OCI-LY1 (cell line): ENCODE measurements around the gene RNF212.

ENCODE experiments used
- H2AFZ ChIP-seq: fragments of 200-600 bp; sonication (generic), shearing (Covaris generic); 2 replicates; pipeline ENCODE4 v1.6.0; 2014; ENCODE audit warnings: antibody characterized with exemption, mild to moderate bottlenecking, low read length
- H3F3A ChIP-seq: fragments of 200-600 bp; sonication (generic), shearing (Covaris generic); 2 replicates; pipeline ENCODE4 v1.6.0; 2014; ENCODE audit warnings: mild to moderate bottlenecking, antibody characterized with exemption, low read length, moderate library complexity; ENCODE audit not compliant: insufficient read depth
- H3K27ac ChIP-seq: fragments of 200-600 bp; sonication (generic); 2 replicates; pipeline ENCODE4 v1.5.1; 2014; ENCODE audit warnings: low read length, mixed run types, mild to moderate bottlenecking, low read depth; ENCODE audit not compliant: poor library complexity, severe bottlenecking
- H3K27me3 ChIP-seq: fragments of 200-600 bp; sonication (generic); 2 replicates; pipeline ENCODE4 v1.6.0; 2014; ENCODE audit warnings: antibody characterized with exemption, mild to moderate bottlenecking, low read length, moderate library complexity; ENCODE audit not compliant: insufficient read depth
- H3K36me3 ChIP-seq: fragments of 200-600 bp; sonication (generic); 2 replicates; pipeline ENCODE4 v1.6.1; 2014; ENCODE audit warnings: mild to moderate bottlenecking, antibody characterized with exemption, low read length, moderate library complexity, mixed read lengths; ENCODE audit not compliant: insufficient read depth
- H3K4me1 ChIP-seq: fragments of 200-600 bp; sonication (generic); 2 replicates; pipeline ENCODE4 v1.5.1; 2014; ENCODE audit warnings: mild to moderate bottlenecking, low read length, moderate library complexity; ENCODE audit not compliant: insufficient read depth, severe bottlenecking
- H3K4me2 ChIP-seq: fragments of 200-600 bp; sonication (generic), shearing (Covaris generic); 2 replicates; pipeline ENCODE4 v1.6.1; 2014; ENCODE audit warnings: low read length
- H3K4me3 ChIP-seq: fragments of 200-600 bp; sonication (generic); 2 replicates; pipeline ENCODE4 v1.5.1; 2014; ENCODE audit warnings: low read length, low read depth, mild to moderate bottlenecking, mixed read lengths; ENCODE audit not compliant: poor library complexity, severe bottlenecking
- H3K79me2 ChIP-seq: fragments of 200-600 bp; shearing (Covaris generic); 2 replicates; pipeline ENCODE4 v1.6.1; 2016; ENCODE audit warnings: mixed run types, low read length, mixed read lengths; ENCODE audit not compliant: insufficient read depth
- H3K9ac ChIP-seq: fragments of 200-600 bp; sonication (generic), shearing (Covaris generic); 2 replicates; pipeline ENCODE4 v1.6.1; 2014; ENCODE audit warnings: mild to moderate bottlenecking, low read length, mixed read lengths
- H3K9me2 ChIP-seq: fragments of 200-600 bp; sonication (generic), shearing (Covaris generic); 2 replicates; pipeline ENCODE4 v1.6.1; 2014; ENCODE audit warnings: low read depth, mild to moderate bottlenecking, low read length, mixed read lengths
- H3K9me3 ChIP-seq: fragments of 200-600 bp; shearing (Covaris generic); 2 replicates; pipeline ENCODE4 v1.6.1; 2014; ENCODE audit warnings: low read length, mixed read lengths
- H4K20me1 ChIP-seq: fragments of 200-600 bp; sonication (generic), shearing (Covaris generic); 2 replicates; pipeline ENCODE4 v1.6.0; 2016; ENCODE audit warnings: mild to moderate bottlenecking, low read length; ENCODE audit not compliant: insufficient read depth
- CTCF ChIP-seq: fragments of 200-600 bp; sonication (generic), shearing (Covaris generic); IDR thresholded peaks from 2 replicates; pipeline ENCODE4 v1.5.1; 2017; ENCODE audit warnings: mild to moderate bottlenecking, antibody characterized with exemption, low read length, moderate library complexity, mixed read lengths
- EZH2 ChIP-seq: fragments of 200-600 bp; sonication (generic), shearing (Covaris generic); IDR thresholded peaks from 2 replicates; pipeline ENCODE4 v1.8.0; 2017; ENCODE audit warnings: borderline replicate concordance, mixed run types, mild to moderate bottlenecking, antibody characterized with exemption, low read length, moderate library complexity, mixed read lengths

The RNF212 gene

GRCh38 chr4:1105067-1105466 is 8.3 kb downstream of the RNF212 start:
- Histone ChIP-seq H3K9me2 (no peaks in the 10 kb centered on the region), H3K79me2 (no peaks in the 10 kb centered on the region), H3K36me3 (no peaks in the 10 kb centered on the region), H3K4me2 (no peak overlapping the region), H3F3A (no peaks in the 10 kb centered on the region), H3K4me3 (no peak overlapping the region), H3K27ac (no peak overlapping the region), H3K27me3 (no peaks in the 10 kb centered on the region), H3K9ac (no peak overlapping the region), H3K4me1 (no peaks in the 10 kb centered on the region), H2AFZ (no peak overlapping the region), H4K20me1 (no peaks in the 10 kb centered on the region), H3K9me3 (no peaks in the 10 kb centered on the region)
- TF ChIP-seq EZH2 (no peak), CTCF (no peak)

- TF ChIP-seq EZH2 (no peak), CTCF (no peak)
- H2AFZ ChIP-seq = no peak overlapping the region
- no peak overlapping the region for H3K27ac ChIP-seq
- H3K4me2 ChIP-seq = no peak overlapping the region
- no peaks in the 10 kb centered on the region for H3K27me3 ChIP-seq
- H3K4me3 ChIP-seq = no peak overlapping the region
- H3K9me3 ChIP-seq = no peaks in the 10 kb centered on the region
- no peaks in the 10 kb centered on the region for H4K20me1 ChIP-seq
- no peaks in the 10 kb centered on the region for H3K9me2 ChIP-seq
- no peaks in the 10 kb centered on the region for H3K36me3 ChIP-seq
- no peaks in the 10 kb centered on the region for H3F3A ChIP-seq
- H3K4me1 ChIP-seq = no peaks in the 10 kb centered on the region
- no peak overlapping the region for H3K9ac ChIP-seq
- H3K79me2 ChIP-seq = no peaks in the 10 kb centered on the region
Measured at GRCh38 chr4:1104647-1105046, 8.7 kb downstream of the RNF212 start.

GRCh38 chr4:1099684-1100335 is 13.6 kb downstream of the RNF212 start:
- H3K9me2 ChIP-seq = no peaks in the 10 kb centered on the region
- no peak overlapping the region for H2AFZ ChIP-seq
- no peak overlapping the region for H3K9ac ChIP-seq
- H3K36me3 ChIP-seq = no peaks in the 10 kb centered on the region
- H3K79me2 ChIP-seq = no peaks in the 10 kb centered on the region
- no peaks in the 10 kb centered on the region for H3K9me3 ChIP-seq
- no peak overlapping the region for H3K4me3 ChIP-seq
- H3K27me3 ChIP-seq = no peaks in the 10 kb centered on the region
- no peaks in the 10 kb centered on the region for H3F3A ChIP-seq
- no peak for TF ChIP-seq CTCF
- no peak for TF ChIP-seq EZH2
- H3K4me1 ChIP-seq = no peaks in the 10 kb centered on the region
- no peak overlapping the region for H3K27ac ChIP-seq
- no peaks in the 10 kb centered on the region for H4K20me1 ChIP-seq
- H3K4me2 ChIP-seq = no peak overlapping the region
